H7 (cell line): ENCODE data around the gene PPP1R12B. TPM values are rescaled to one million over a fixed set of nuclear protein-coding genes. Genes with fewer than 3 reads are reported as not detected.
"Not testable (repeated sequence)": the region's sequence is repeated elsewhere in the genome, so short reads cannot be mapped to it uniquely, and the experiment has no call there.

Experiments
- DNase-seq: peaks from one replicate; pipeline ENCODE4 v3.0.0; 2012
- H3K27me3 ChIP-seq: 2 replicates; pipeline ENCODE4 v1.6.0; 2011; ENCODE audit warnings: mild to moderate bottlenecking, low read length; ENCODE audit not compliant: control insufficient read depth, insufficient read depth
- H3K36me3 ChIP-seq: replicated peaks from 2 replicates; pipeline ENCODE4 v1.5.1; 2011; ENCODE audit warnings: low read length; ENCODE audit not compliant: control insufficient read depth, insufficient read depth
- H3K4me3 ChIP-seq: 2 replicates; pipeline ENCODE4 v1.5.1; 2011; ENCODE audit warnings: low read depth, mild to moderate bottlenecking, control low read depth, low read length, moderate library complexity; ENCODE audit not compliant: insufficient read depth
- total RNA-seq: library from RNA; depleted of rRNA; stranded (reverse); fragments of >200 nt; shearing (Covaris generic); gene quantifications from 2 replicates; pipeline ENCODE4 v1.2.3, GENCODE V29; 2014

Gene PPP1R12B
- total RNA-seq, 1 experiment from 2014 or later, result 4.5 TPM

DNA sequence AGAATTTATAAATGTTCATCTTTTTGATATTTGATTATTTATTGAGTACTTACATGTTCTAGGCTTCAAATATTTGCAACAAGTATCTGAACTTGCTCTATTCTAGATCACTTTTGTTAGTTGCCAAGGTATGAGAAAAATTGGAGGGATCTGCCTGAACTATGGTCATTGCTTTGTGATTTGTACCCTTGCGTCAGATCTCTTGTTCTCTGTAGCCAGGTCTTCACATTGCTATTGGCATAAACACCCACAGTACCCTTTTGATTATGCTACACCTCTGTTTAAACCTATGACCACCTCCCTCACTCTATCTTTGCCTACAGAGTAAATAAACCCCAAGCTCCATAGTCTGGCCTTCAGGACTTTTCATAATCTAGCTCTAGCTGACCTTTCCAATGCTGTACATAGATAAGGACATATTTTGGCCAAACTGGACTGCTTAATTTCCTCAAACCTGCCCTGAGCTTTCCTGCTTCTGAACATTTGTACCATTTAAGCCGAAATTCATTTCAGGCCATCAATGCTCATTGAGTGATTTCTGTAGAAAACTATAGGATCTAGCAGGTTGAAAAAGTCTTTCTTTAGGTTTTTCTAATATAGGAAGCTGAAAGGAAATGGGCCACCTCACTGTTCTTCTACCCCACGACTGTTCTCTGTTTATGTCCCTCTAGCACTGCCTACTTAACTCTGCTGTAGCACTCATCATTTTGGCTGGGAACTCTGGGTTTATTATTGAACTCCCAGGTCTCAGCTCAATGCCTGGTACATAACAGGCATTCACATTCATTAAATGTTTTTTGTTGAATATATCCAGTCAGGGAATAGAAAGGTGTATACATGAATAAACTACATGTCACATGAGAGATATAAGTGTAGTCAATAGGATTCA, 84.9 kb downstream of the PPP1R12B start:
- DNase-seq, result no peak
- no peak overlapping the region for H3K4me3 ChIP-seq
- no peaks in the 10 kb centered on the region for H3K27me3 ChIP-seq
- H3K36me3 ChIP-seq, result no peaks in the 10 kb centered on the region; the same call in none of the 2 replicates

DNA sequence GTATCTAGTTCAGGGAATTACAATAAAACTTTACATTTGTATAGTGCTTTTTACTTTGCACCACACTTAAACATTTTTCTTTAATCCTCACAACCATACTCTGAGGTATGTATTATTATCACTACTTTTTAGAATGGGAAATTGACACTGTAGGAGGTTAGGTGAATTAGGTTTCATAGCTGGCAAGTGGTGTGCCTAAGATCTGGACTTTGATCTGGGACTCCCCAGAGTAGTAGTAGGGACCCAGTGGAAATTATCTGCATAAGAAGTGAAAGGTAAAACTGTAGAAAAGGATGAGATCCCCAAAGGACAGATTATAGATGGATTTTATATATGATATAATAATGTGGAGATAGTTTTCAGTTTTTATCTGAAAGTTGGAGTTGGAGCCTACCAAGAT, 85.6 kb downstream of the PPP1R12B start:
- Histone ChIP-seq H3K27me3 (no peaks in the 10 kb centered on the region), H3K4me3 (no peak overlapping the region), H3K36me3 (no peaks in the 10 kb centered on the region; the same call in none of the 2 replicates)
- DNase-seq, result no peak

DNA sequence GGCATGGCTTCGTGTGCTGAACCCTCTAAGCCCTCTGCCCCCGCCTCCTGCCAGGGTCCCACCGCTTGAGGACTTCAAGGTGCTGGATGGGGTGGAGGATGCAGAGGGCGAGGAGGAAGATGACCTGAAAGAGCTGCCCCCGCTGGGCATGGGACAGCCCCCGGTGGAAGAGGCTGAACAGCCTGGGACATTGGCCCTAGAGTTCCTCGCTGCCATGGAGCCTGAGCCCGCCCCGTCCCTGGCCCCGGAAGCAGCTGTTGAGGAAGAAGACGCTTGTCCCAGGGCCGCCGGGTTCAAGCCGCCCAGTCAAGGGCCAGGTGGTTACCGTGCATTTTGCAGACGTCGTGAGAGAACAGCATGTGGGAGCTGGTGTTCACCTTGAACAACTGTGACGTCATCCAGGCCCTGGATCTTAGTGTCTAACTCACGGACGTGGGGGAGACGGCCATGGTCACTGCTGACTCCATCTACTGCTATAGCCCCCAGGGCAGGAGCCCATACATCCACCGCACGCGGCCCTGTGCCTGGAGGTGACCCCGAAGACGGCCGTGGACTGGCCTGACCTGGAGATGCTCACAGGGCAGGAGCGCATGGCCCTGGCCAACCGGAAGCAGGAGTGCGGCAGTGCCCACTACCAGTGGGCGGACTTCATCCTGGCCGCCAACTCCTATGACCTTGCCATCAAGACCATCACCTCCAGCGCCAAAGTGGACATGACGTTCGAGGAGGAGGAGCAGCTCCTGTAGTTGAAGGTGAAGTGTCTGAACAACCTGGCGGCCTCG, 90.1 kb downstream of the PPP1R12B start:
- DNase-seq, result no peak
- H3K27me3 ChIP-seq, result no peaks in the 10 kb centered on the region
- no peaks in the 10 kb centered on the region; the same call in 1 of the 2 replicates for H3K36me3 ChIP-seq
- H3K4me3 ChIP-seq, result no peak overlapping the region

DNA sequence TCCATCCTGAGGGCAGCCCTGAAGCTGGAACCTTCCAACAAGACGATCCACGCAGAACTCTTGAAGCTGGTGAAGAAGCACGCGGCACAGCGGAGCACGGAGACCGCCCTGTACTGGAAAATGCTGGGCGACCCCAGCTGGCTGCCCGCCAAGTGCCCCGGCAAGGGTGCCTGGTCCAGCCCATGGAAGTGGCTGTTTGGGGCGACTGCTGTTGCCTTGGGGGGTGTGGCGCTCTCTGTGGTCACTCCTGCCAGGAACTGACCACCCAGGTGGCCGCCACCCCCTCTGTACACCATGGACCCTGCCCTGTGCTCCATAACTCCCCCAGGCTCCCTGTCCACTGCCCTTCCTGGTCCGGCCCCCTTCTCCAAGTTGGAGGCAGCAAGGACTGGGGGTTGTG, 90.8 kb downstream of the PPP1R12B start:
- no peaks in the 10 kb centered on the region for H3K27me3 ChIP-seq
- no peaks in the 10 kb centered on the region; the same call in 1 of the 2 replicates for H3K36me3 ChIP-seq
- H3K4me3 ChIP-seq, result no peak overlapping the region
- no peak for DNase-seq

DNA sequence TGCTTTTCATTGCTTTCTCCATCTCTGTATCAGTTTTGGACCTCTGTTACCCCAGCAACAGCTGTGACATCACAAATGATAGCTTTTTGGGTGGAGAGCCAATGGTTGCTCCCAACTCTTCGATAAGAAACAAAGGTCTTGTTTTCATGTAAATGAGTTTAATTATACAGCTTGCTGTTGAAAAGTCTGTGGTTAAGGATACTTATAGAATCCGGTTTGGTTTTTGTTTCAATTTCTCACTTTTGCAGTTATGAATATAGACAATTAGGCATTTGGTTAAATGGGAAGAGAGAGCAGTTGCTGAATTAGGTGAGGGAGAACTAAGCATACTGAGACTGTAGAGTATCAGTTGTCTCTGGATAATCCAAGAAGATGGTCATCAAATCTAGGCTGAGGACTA, 99.6 kb downstream of the PPP1R12B start:
- H3K36me3 ChIP-seq, DNase-seq, H3K27me3 ChIP-seq, H3K4me3 ChIP-seq: not testable (repeated sequence)

DNA sequence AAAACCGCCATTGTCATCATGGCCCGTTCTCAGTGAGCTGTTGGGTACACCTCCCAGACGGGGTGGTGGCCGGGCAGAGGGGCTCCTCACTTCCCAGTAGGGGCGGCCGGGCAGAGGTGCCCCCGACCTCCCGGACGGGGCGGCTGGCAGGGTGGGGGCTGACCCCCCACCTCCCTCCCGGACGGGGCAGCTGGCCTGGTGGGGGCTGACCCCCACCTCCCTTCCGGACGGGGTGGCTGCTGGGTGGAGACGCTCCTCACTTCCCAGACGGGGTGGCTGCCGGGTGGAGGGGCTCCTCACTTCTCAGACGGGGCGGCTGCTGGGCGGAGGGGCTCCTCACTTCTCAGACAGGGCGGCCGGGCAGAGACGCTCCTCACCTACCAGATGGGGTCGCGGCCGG, 103.1 kb downstream of the PPP1R12B start:
- not testable (repeated sequence) for H3K36me3 ChIP-seq, H3K4me3 ChIP-seq, H3K27me3 ChIP-seq, DNase-seq

DNA sequence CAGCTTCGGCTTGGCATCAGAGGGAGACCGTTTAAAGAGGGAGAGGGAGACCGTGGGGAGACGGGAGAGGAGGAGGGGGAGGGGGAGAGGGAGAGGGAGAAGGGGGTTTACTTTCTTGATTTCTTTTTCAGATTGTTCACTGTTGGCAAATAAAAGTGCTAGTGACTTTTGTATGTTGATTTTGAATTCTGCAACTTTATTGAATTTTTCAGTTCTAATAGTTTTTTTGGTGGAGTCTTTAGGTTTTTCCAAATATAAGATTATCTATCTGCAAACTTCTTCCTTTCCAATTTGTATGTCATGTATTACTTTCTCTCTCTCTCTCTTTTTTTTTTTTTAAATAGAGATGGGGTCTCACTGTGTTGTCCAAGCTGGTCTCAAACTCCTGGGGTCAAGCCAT, 104.0 kb downstream of the PPP1R12B start:
- H3K36me3 ChIP-seq, result no peaks in the 10 kb centered on the region
- no peak overlapping the region for H3K4me3 ChIP-seq
- H3K27me3 ChIP-seq, result no peaks in the 10 kb centered on the region
- no peak for DNase-seq

DNA sequence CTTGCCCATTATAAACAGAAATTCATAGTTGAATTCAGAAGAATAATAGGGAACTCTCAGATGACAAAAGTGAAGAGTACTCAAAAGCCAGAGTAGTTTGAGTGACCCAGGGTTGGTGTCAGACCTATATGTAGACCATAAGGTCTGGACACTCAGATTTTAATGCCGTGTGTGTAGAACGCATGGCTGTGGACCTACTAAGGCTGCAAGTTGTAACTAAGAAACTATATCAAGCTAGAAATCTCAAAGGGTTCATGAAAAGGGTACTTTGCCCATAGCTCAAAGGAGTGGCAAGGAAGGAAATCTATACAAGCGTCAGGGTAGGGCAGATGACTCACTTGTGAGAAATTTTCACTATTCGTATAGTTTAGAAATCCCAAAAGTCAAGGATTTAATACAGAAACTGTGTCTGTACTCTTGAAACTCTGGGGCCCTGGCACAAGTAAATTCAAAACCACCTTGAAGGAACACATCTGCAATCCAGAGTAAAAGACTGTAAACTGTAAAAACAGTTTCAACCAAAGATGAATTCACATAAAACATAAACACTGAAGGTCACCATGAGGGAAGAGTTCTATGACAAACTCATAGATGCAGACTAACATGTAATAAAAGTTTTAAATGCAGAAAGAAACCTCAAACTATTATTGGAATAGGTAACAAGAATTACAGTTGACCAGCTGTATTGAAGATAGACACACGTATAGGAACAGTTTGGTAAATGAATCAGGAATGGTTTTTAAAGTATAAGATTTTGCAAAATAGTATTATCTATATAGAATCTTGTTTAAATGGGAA, 108.1 kb downstream of the PPP1R12B start:
- H3K4me3 ChIP-seq, DNase-seq, H3K36me3 ChIP-seq, H3K27me3 ChIP-seq: not testable (repeated sequence)

DNA sequence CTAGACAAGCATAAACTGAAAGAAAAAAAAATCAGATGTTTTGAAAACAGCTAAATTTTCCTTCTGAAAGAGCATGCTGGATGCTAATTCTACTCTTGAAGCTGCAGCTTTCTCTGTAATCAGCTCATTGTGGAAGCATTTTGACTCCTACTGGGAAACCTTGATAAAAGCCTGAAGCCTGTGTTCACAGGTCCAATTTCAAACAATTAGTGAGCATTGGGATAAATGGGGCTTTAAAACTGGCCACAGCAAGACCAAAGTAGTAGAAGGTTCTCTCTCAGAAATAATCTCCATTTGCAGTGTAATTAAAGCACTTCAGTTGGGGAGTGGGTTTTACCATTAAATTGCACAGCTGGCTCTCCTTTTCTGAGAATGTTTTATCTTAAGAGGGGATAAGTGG, 110.2 kb downstream of the PPP1R12B start:
- H3K4me3 ChIP-seq, H3K36me3 ChIP-seq, DNase-seq, H3K27me3 ChIP-seq: not testable (repeated sequence)

DNA sequence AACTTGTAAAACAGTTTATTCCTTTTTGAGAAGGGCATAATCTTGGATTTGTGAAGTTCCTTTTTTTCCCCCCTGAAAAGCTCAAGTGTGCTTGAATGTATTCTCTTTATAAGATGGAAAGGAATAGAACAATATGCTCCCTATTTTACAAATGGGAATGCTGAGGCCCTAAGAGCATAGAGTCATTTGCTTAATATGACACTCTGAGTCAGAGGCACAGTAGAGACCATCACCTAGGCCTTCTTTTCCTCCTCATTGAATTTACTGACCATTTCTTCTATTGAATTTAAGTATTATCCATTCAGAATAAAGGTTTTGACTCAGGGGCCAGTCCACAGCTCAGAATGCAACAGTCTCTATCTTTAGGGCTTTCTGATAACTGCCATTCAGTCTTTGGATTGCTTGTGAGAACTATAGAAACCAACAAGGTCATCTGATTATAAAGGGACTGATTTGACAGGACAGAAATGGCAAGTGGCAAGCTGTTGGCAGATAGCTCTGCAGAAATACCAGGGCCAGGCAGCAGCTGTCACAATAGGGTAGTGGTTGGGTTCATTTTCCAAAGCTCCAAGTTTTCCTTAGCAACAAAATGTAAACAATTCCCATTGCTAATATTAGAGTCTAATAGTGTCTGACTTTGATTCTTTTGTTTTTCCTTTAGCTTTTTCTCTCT, 111.1 kb downstream of the PPP1R12B start:
- not testable (repeated sequence) for H3K4me3 ChIP-seq, H3K27me3 ChIP-seq, DNase-seq, H3K36me3 ChIP-seq

DNA sequence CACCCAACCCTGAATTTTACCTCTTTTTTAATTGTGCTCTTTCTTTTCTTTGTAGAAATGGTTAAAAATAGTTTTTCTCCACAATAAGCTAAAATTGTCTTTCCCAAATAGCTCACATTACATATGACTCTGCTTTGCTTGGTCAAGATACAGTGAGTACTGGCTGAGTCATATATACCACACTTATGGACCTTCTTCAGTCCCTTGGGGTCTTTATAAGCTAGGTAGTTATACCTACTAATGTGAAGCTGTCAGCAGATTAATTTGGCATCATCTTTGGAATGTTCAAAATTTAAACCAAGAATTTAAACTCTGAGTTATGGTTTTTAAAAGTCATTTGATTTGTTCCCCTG, 111.6 kb downstream of the PPP1R12B start:
- H3K4me3 ChIP-seq, result not testable (repeated sequence)

DNA sequence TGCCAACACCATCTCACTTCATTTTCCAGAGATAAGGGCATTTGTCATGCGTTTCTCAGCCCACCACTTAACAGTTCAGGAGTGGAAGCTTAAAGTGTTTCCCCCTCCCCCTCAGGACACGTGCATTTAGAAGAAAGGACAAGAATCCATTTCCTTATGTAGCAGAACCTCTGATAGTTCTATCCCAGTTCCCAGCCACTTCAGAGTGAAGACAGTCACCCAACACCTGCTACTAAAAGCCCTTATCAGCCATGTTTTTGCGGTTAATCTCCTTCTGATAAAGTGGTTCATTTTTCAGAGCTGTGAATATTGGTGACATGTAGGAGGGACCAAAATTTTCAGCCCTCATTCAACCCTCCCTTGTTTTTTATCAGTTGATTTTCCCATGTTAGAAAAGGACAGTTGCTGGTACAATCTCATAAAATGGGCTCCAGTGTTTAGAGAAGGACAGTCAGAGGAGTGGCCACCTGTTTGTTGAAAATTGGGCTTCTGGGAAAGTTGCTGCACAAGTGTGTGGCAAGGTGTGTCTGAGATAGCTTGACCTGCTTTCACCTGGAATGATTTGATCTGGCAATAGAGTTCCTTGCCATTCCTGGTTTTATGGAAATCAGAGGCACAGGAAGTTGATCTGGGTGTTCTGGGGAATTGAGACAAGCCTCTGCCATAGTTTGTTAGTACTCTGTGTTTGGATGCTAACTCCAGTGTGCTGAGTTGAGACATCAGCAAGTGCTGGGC, 114.0 kb downstream of the PPP1R12B start:
- no peak for DNase-seq
- Histone ChIP-seq H3K4me3 (no peak overlapping the region), H3K27me3 (no peaks in the 10 kb centered on the region), H3K36me3 (no peaks in the 10 kb centered on the region)

More for the DNA sequence above, 111.6 kb downstream of the PPP1R12B start:
- not testable (repeated sequence) for H3K36me3 ChIP-seq, DNase-seq, H3K27me3 ChIP-seq

DNA sequence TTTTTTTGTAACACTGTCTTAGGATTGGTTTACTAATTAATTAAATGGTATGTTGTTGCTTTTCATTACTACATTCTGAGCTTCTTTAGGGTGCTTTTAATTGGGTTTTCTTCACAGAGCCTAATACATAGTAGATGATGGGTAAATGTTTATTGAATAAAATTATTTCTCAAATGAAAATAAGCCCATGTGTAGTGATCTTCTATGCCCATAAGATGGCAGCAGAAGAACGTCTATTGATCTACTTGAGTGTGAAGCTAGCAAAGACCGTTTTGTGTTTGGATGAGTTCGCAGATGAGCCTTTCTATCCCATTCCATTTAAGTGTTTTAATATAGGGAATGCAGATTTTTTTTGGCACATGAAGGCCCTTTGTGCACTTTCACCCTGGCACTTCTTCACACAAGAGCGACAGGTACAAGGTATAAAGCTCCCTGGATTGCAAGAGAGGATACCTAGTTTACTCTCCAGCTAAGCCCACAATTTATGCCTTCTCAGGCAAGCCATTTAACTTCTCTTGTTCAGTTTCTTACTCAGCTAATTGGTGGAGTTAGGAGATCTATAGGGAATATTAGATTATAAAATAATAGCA, 115.7 kb downstream of the PPP1R12B start:
- H3K36me3 ChIP-seq, H3K27me3 ChIP-seq, DNase-seq, H3K4me3 ChIP-seq: not testable (repeated sequence)
